Heart right ventricle (tissue), 16 donors: ENCODE results near the gene NPC2. TPM values are rescaled to one million over a fixed set of nuclear protein-coding genes. Genes with fewer than 3 reads are reported as not detected.

ENCODE experiments used
- ATAC-seq, 8 donors: fragments of 200-7000 bp; cut with Tn5 transposase; one replicate each; pipeline ENCODE4 v1.9.1; 2020; ENCODE audit warnings: mild to moderate bottlenecking in 8 of 8, moderate library complexity in 8 of 8, moderate number of reproducible peaks in 1 of 8
- DNase-seq, 2 donors: peaks; one replicate each; pipeline ENCODE4 v3.0.0-alpha.2; 2020
- H3K27ac ChIP-seq, 10 donors: fragments of 200-600 bp; sonication (generic) in 2 of 10; one replicate each; pipeline versions ENCODE4 v1.5.0 to v1.8.0; 2020 to 2022; ENCODE audit warnings: mild to moderate bottlenecking in 3 of 10
- H3K27me3 ChIP-seq, 7 donors: fragments of 200-600 bp; one replicate each; pipeline ENCODE4 v1.8.0; 2021 to 2022; ENCODE audit warnings: mild to moderate bottlenecking in 2 of 7
- H3K36me3 ChIP-seq, 9 donors: fragments of 200-600 bp; sonication (generic) in 1 of 9; one replicate each; pipeline versions ENCODE4 v1.5.0 to v1.8.0; 2020 to 2022; ENCODE audit warnings: mild to moderate bottlenecking in 2 of 9
- H3K4me1 ChIP-seq, 9 donors: fragments of 200-600 bp; sonication (generic) in 1 of 9; one replicate each; pipeline versions ENCODE4 v1.5.0 to v1.8.0; 2020 to 2022; ENCODE audit warnings: mild to moderate bottlenecking in 4 of 9
- H3K4me3 ChIP-seq, 10 donors: fragments of 200-600 bp; sonication (generic) in 2 of 10; one replicate each; pipeline versions ENCODE4 v1.5.0 to v1.8.0; 2020 to 2022; ENCODE audit warnings: mild to moderate bottlenecking in 7 of 10, moderate library complexity in 2 of 10
- H3K9me3 ChIP-seq, 11 donors: fragments of 200-600 bp in 10 of 11; sonication (generic) in 2 of 11; one replicate each; pipeline versions ENCODE4 v1.5.0 to v1.8.0; 2013 to 2022; ENCODE audit warnings: mild to moderate bottlenecking in 2 of 11, control low read depth in 1 of 11, moderate library complexity in 1 of 11
- WGBS, 2 donors: extraction: QIAGEN DNeasy Blood & Tissue Kit; methylation state at CpG; one replicate each; pipeline ENCODE4 v1.1.7; 2013; ENCODE audit warnings: inconsistent platforms in 1 of 2; 5-methylcytosine and 5-hydroxymethylcytosine counted together
- intact Hi-C, 10 donors: fragments of 100-400 bp; cut with DNase I; formaldehyde crosslinking; loops; one replicate each; pipeline versions ENCODE4 v1.11.1 to v1.14.2; 2022
- long read RNA-seq, 3 donors: library from polyadenylated mRNA; unstranded; transcript quantifications; one replicate each; pipeline ENCODE4 v2.0.0, GENCODE V29; 2020 to 2021
- polyA plus RNA-seq, 2 donors: library from polyadenylated mRNA; stranded (reverse); fragments of 200-250 nt; gene quantifications; one replicate each; pipeline ENCODE4 v1.2.3, GENCODE V29; 2013
- total RNA-seq, 10 donors: library from RNA; stranded (reverse); fragmentation: NEBNext Ultra II Directional in 3 of 10; extraction: Animal tissue kit (Norgen Biotek cat#: 25700) in 3 of 10; gene quantifications; one replicate each; pipeline versions ENCODE4 v1.2.1 to v1.2.4, GENCODE V29; 2021 to 2023
- TF ChIP-seq, protein P1 (sequence below), 9 donors: fragments of 200-600 bp; sonication (generic) in 2 of 9; IDR thresholded peaks; one replicate each; pipeline versions ENCODE4 v1.5.0 to v1.8.0; 2021 to 2022; ENCODE audit warnings: antibody characterized with exemption in 9 of 9, mild to moderate bottlenecking in 5 of 9, moderate library complexity in 1 of 9
- donor health status: Arrhythmogenic right ventricular cardiomyopathy.
- donor health status: ischemic (EF 13 %, LVEDD 7.1; RV severe dilation, severe dysfunction).
- donor health status: healthy with polysubstance abuse.
- donor health status: DM: no; HTN: yes; CAD: no.
- donor health status: DM: no; HTN: no; CAD: no.
- donor health status: ischemic (EF 25% LVEDD 6.9; RV normal size, moderate dysfunction).
- donor health status: ischemic (EF 25% LVEDD 5.7; RV mildly dilated, moderate dysfunction).
- donor health status: healthy.
- donor health status: DM: yes; HTN: yes; CAD: no.
- donor health status: Ischemic cardiomyopathy.
- donor health status: ischemic (EF 35%, LVEDD 5.7; RV mildly dilated, moderate dysfunction).
- donor health status: nonischemic (EF 11% LVEDD 7.7; RV severe dilation, severe dysfunction).
- donor health status: DM: yes; HTN: yes; CAD: no.
- donor health status: PGD.
- donor health status: ischemic (EF 29% LVEDD 5.4; RV normal size, mild dysfunction).
- donor health status: nonischemic (EF 23%, LVEDD 6.1; RV moderate dilation, normal function).

Gene NPC2
- total RNA-seq: 100 to 1,000 TPM in 5 of 10 donors, 10 to 100 TPM in 5; 70.0 to 258 (median 96.0) TPM
- 100 to 1,000 TPM; 130 to 148 TPM for polyA plus RNA-seq
- long read RNA-seq, donor 1, transcript NPC2-207 (5 exons, 1,035 nt): major isoform, 69 of 70 reads
- long read RNA-seq, donor 1, partial matches to known transcripts: 1 of 70 reads
- long read RNA-seq, donor 1, other reads (novel, unspliced or antisense): 0 of 70 reads
- long read RNA-seq, donor 2, transcript NPC2-207 (5 exons, 1,035 nt): major isoform, 79 of 84 reads
- long read RNA-seq, donor 2, partial matches to known transcripts: 2 of 84 reads
- long read RNA-seq, donor 2, other reads (novel, unspliced or antisense): 3 of 84 reads
- long read RNA-seq, donor 3, transcript NPC2-207 (5 exons, 1,035 nt): major isoform, 16 of 18 reads
- long read RNA-seq, donor 3, partial matches to known transcripts: 0 of 18 reads
- long read RNA-seq, donor 3, other reads (novel, unspliced or antisense): 2 of 18 reads

DNA sequence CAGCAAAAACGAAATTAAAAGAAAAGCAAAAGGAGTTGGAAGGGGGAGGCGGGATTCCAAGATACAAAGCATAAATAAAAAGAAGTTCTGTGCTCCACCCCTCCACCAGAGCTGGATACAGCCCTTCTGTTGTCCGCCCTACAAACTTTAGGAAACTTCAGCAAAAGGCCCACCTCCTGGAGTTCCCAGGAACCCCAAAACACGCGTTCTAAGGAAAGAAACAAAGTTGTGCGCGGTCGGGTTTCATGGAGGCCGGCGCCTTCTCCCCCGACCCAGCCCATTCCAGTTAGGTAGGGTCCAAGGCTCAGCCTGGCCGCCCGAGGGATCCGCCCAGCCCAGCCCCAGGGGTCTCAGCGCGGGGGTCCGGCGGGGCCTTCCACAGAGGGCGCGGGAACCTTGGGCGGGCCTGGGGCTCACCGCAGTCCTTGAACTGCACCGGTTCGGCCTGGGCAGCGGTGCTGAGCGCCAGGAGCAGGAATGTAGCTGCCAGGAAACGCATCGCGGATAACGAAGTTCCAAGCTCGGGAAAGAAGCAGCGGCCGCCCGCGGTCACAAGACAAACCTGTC, at the start of gene NPC2:
Gene NPC2, minus strand, starts transcription at position 530 of the 567 bp plus-strand sequence. Its CDS starts 31 bp downstream, at position 499.
- WGBS, 2 donors: 0% methylated on average over 35 of the region's 35 CpGs
- Histone ChIP-seq H3K4me1 (peaks cover 3 to 70% (median 57%) of the 10 kb centered on the region in 9 donors), H3K4me3 (peak within 1 kb of the TSS; percentile 66 to 98 (median 88)), H3K27ac (peak within 1 kb of the TSS; percentile 79 to 97 (median 92)), H3K27me3 (no peaks in the 10 kb centered on the region), H3K36me3 (peaks cover 0 to 31% (median 0%) of the 10 kb centered on the region in 9 donors), H3K9me3 (no peaks in the 10 kb centered on the region)
- intact Hi-C loops: loop anchor here in 4 of 10 donors (5.0 to 10.0 kb wide), 4 partner anchors 99 to 131 kb away; partner anchors contain the start of gene LTBP2 (in 1 of the 4)
- TF ChIP-seq, protein P1, sequence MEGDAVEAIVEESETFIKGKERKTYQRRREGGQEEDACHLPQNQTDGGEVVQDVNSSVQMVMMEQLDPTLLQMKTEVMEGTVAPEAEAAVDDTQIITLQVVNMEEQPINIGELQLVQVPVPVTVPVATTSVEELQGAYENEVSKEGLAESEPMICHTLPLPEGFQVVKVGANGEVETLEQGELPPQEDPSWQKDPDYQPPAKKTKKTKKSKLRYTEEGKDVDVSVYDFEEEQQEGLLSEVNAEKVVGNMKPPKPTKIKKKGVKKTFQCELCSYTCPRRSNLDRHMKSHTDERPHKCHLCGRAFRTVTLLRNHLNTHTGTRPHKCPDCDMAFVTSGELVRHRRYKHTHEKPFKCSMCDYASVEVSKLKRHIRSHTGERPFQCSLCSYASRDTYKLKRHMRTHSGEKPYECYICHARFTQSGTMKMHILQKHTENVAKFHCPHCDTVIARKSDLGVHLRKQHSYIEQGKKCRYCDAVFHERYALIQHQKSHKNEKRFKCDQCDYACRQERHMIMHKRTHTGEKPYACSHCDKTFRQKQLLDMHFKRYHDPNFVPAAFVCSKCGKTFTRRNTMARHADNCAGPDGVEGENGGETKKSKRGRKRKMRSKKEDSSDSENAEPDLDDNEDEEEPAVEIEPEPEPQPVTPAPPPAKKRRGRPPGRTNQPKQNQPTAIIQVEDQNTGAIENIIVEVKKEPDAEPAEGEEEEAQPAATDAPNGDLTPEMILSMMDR (IDR thresholded peaks at IDR 0.05): peak in 1 of 9 donors; percentile 8
- ATAC-seq (no peak), DNase-seq (no peak)

DNA sequence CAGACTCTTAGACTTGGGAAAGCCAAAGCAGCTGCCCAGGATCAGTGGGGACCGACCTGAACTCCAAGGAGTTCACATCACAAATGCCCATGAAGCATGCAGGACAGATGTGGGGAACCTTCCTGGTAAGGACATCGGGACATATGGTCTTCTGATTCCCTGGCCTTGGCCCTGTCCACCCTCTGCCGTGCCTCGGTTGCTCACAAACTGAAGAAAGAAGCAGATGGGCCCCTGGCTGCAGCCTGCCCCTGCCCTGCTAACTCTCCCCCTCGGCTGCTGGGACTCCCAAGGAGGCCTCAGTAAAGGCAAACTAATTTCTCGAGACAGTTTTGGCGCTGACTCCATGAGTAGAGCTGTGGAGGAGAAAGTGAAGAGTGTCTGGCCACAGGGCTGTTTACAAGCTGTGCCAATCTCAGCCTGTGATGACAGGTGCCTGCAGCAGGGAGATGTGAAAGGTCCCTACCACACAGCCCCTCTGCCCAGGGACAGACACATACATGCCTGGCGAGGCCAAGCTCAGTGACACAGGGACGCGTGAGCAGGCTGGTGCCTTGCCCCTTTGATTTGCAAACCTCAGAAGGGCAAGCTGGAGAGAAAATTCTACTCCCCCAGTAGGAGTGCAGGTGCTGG, 49.1 kb upstream of the NPC2 start:
- H3K27ac ChIP-seq: no peak overlapping the region
- H3K4me1 ChIP-seq: peaks cover 0 to 7% (median 0%) of the 10 kb centered on the region in 9 donors
- H3K4me3 ChIP-seq: no peak overlapping the region
- H3K27me3 ChIP-seq: no peaks in the 10 kb centered on the region
- intact Hi-C loops: no loop called here
- DNase-seq (no peak), ATAC-seq (peak in 3 of 8 donors; percentile 31 to 58 (median 33))
- peaks cover 0 to 28% (median 0%) of the 10 kb centered on the region in 9 donors for H3K36me3 ChIP-seq
- H3K9me3 ChIP-seq: no peaks in the 10 kb centered on the region
- TF ChIP-seq, protein P1 (IDR thresholded peaks at IDR 0.05): no peak
- 69 to 76% methylated on average over 10 of the region's 10 CpGs for WGBS, 2 donors

DNA sequence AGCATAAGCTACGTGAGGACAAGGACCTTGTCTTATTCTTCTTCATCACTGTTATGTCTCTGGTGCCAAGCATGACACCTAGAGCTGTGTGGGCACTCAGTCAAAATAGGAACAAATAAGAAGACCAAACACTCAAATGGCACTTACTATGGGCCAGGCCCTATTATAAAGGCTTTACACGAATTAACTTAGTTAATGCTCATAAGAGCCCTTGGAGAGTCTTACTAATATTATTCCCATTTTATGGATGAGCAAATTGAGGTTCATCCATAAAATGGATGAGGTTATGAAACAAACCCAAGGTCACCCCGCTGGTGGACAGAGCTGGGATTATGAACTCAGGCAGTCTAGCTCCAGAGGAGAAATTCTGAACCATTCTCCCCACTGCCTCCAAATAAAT, 48.1 kb upstream of the NPC2 start:
- no peak overlapping the region for H3K4me3 ChIP-seq
- intact Hi-C loops: no loop called here
- TF ChIP-seq, protein P1 (IDR thresholded peaks at IDR 0.05): no peak
- WGBS, 2 donors: 91 to 95% methylated on average over 3 of the region's 3 CpGs
- DNase-seq (no peak), ATAC-seq (no peak)
- peaks cover 0 to 23% (median 0%) of the 10 kb centered on the region in 9 donors for H3K36me3 ChIP-seq
- no peaks in the 10 kb centered on the region for H3K27me3 ChIP-seq
- H3K4me1 ChIP-seq: peaks cover 0 to 7% (median 0%) of the 10 kb centered on the region in 9 donors
- H3K27ac ChIP-seq: no peak overlapping the region
- no peaks in the 10 kb centered on the region for H3K9me3 ChIP-seq

DNA sequence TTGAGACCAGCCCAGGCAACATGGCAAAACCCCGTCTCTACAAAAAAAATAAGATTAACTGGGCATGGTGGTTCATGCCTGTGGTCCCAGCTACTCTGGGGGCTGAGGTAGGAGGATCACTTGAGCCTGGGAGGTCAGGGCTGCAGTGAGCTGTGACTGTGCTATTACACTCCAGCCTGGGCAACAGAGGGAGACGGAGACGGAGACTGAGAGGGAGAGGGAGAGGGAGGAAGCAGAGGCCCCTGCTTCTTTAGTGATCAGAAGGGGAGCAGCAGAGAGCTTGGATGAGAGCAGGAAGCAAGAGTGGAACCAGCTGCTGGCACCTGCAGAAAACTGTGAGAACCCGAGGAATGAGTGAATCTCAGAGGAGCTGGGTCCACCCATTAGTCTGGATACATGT, 46.4 kb upstream of the NPC2 start:
- Histone ChIP-seq H3K4me1 (peaks cover 0 to 7% (median 0%) of the 10 kb centered on the region in 9 donors), H3K4me3 (no peak overlapping the region), H3K36me3 (peaks cover 0 to 27% (median 0%) of the 10 kb centered on the region in 9 donors), H3K27ac (no peak overlapping the region), H3K27me3 (no peaks in the 10 kb centered on the region), H3K9me3 (no peaks in the 10 kb centered on the region)
- DNase-seq (no peak), ATAC-seq (no peak)
- intact Hi-C loops: loop anchor here in 1 of 10 donors (10.0 kb wide), 1 partner anchor 65 kb away; no protein-coding TSS in a partner anchor
- TF ChIP-seq, protein P1 (IDR thresholded peaks at IDR 0.05): no peak
- 68 to 76% methylated on average over 4 of the region's 4 CpGs for WGBS, 2 donors
